K562 (cell line): ENCODE data around the gene DCHS2. TPM values are rescaled to one million over a fixed set of nuclear protein-coding genes. Genes with fewer than 3 reads are reported as not detected.

Experiments
- ADNP ChIP-seq: fragments of 200-800 bp; sonication (Bioruptor generic); IDR thresholded peaks from 2 replicates; pipeline ENCODE4 v1.6.1; 2016; ENCODE audit warnings: missing genetic modification characterization, missing compliant biosample characterization
- DPF2 ChIP-seq: fragments of 450-650 bp; IDR thresholded peaks from 2 replicates; pipeline ENCODE4 v1.6.1; 2016
- HNRNPH1 ChIP-seq: fragments of 200-400 bp; formaldehyde crosslinking; optimal IDR thresholded peaks from 2 replicates; pipeline ENCODE3; 2017; ENCODE audit warnings: low read depth, mild to moderate bottlenecking, low read length, moderate library complexity
- JUND ChIP-seq, 2 experiments: IDR thresholded peaks; 2 replicates in 1 of 2; 3 replicates in 1 of 2; pipeline ENCODE4 v1.6.1; 2011; ENCODE audit warnings: borderline replicate concordance in 2 of 2, low read depth in 2 of 2, low read length in 2 of 2, improper control_type of control experiment in 1 of 2, missing biosample characterization in 1 of 2, missing genetic modification characterization in 1 of 2, missing genetic modification reagents in 1 of 2
- KDM1A ChIP-seq, 2 experiments: fragments of 450-650 bp; IDR thresholded peaks; 2 replicates each; pipeline ENCODE4 v1.6.1; 2016; ENCODE audit warnings: mild to moderate bottlenecking in 2 of 2
- NFIX ChIP-seq: fragments of 250-450 bp; sonication (Bioruptor Pico); IDR thresholded peaks from 2 replicates; pipeline ENCODE4 v1.4.0; 2020; ENCODE audit warnings: low read depth, mild to moderate bottlenecking, moderate library complexity
- ZNF668 ChIP-seq: fragments of 250-450 bp; sonication (Bioruptor Pico); IDR thresholded peaks from 2 replicates; pipeline ENCODE4 v1.8.0; 2022; ENCODE audit warnings: mild to moderate bottlenecking, inconsistent platforms
- polyA plus RNA-seq, 8 experiments: library from polyadenylated mRNA; depleted of rRNA in 4 of 8; stranded (reverse) in 5 of 8; unstranded in 3 of 8; fragments of >200 nt; fragmentation: Nextera tagmentation in 2 of 8; fragmentation: Illumina TruSeq in 1 of 8; extraction: Ambion mirVana in 2 of 8; extraction: Trizol in 1 of 8; gene quantifications; 2 replicates each; pipeline versions ENCODE4 v1.2.1 to v1.2.3, GENCODE V29; 2011 to 2014; ENCODE audit warnings: inconsistent platforms in 1 of 8, missing spikeins in 1 of 8
- total RNA-seq, 7 experiments: library from RNA; depleted of rRNA in 6 of 7; stranded (reverse); fragments of >200 nt in 6 of 7; fragmentation: Illumina TruSeq in 2 of 7; extraction: Trizol in 2 of 7; gene quantifications; 2 replicates each; pipeline versions ENCODE4 v1.2.1 to v1.2.3, GENCODE V29; 2011 to 2021; ENCODE audit warnings: low replicate concordance in 1 of 7
- TF ChIP-seq, protein P1 (sequence below): sonication (generic); formaldehyde crosslinking; IDR thresholded peaks from 2 replicates; pipeline ENCODE4 v1.8.0; 2022; ENCODE audit warnings: mild to moderate bottlenecking, low read depth, missing genetic modification reagents
- TF ChIP-seq, protein P2 (sequence below), 2 experiments: fragments of 200-800 bp in 1 of 2; sonication (Bioruptor generic) in 1 of 2; sonication (generic) in 1 of 2; formaldehyde crosslinking in 1 of 2; IDR thresholded peaks in 1 of 2; conservative IDR thresholded peaks in 1 of 2; 2 replicates each; pipeline versions ENCODE4 v1.5.0 to v1.6.1; 2016 to 2020; ENCODE audit warnings: missing compliant biosample characterization in 1 of 2, missing genetic modification characterization in 1 of 2, missing genetic modification reagents in 1 of 2
- TF ChIP-seq, protein P3 (sequence below): fragments of 250-450 bp; sonication (Bioruptor Pico); IDR thresholded peaks from 2 replicates; pipeline ENCODE4 v1.5.0; 2021; ENCODE audit warnings: mild to moderate bottlenecking, moderate library complexity
- TF ChIP-seq, protein P4 (sequence below): fragments of 450-650 bp; IDR thresholded peaks from 2 replicates; pipeline ENCODE4 v1.6.1; 2016
- TF ChIP-seq, protein P5 (sequence below): fragments of 450-650 bp; IDR thresholded peaks from 2 replicates; pipeline ENCODE4 v1.7.0; 2016; ENCODE audit warnings: borderline replicate concordance

DCHS2 gene
- total and polyA plus RNA-seq, 9 of the 15 experiments (the other 6 are each of a cell fraction or from before 2014, with no cell fraction given) = 0.49 to 7.1 (median 5.3) TPM

DNA sequence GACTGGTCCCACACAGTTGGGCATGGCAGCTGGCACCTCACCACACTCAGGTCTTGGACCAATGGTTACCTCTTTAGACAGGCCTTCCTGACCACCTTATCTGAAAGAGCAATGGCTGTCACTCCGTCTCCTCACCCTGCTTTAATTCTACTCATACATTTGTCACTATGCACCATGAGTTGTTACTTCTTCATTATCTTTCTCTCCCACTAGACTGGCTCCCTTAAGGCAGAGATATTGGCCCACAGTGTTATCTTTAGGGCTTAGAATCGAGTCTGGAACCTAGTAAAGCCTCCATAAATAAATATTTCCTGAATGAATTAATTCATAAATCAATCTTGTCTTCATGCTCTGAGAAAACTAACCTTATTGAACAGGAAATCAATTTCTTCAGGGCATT, 46.6 kb downstream of the DCHS2 start (continued):
- TF ChIP-seq, protein P1, sequence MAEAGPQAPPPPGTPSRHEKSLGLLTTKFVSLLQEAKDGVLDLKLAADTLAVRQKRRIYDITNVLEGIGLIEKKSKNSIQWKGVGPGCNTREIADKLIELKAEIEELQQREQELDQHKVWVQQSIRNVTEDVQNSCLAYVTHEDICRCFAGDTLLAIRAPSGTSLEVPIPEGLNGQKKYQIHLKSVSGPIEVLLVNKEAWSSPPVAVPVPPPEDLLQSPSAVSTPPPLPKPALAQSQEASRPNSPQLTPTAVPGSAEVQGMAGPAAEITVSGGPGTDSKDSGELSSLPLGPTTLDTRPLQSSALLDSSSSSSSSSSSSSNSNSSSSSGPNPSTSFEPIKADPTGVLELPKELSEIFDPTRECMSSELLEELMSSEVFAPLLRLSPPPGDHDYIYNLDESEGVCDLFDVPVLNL = no peak
- TF ChIP-seq, protein P2, sequence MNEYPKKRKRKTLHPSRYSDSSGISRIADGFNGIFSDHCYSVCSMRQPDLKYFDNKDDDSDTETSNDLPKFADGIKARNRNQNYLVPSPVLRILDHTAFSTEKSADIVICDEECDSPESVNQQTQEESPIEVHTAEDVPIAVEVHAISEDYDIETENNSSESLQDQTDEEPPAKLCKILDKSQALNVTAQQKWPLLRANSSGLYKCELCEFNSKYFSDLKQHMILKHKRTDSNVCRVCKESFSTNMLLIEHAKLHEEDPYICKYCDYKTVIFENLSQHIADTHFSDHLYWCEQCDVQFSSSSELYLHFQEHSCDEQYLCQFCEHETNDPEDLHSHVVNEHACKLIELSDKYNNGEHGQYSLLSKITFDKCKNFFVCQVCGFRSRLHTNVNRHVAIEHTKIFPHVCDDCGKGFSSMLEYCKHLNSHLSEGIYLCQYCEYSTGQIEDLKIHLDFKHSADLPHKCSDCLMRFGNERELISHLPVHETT (CRISPR knock-in tag; conservative IDR thresholded peaks at IDR 0.05 in 1 of 2, IDR thresholded peaks at IDR 0.05 in 1 of 2) = 0 out of 4 replicates have a peak, but pooled peaks of 1 of the 2 experiments have one; percentile 33
- TF ChIP-seq, protein P3, sequence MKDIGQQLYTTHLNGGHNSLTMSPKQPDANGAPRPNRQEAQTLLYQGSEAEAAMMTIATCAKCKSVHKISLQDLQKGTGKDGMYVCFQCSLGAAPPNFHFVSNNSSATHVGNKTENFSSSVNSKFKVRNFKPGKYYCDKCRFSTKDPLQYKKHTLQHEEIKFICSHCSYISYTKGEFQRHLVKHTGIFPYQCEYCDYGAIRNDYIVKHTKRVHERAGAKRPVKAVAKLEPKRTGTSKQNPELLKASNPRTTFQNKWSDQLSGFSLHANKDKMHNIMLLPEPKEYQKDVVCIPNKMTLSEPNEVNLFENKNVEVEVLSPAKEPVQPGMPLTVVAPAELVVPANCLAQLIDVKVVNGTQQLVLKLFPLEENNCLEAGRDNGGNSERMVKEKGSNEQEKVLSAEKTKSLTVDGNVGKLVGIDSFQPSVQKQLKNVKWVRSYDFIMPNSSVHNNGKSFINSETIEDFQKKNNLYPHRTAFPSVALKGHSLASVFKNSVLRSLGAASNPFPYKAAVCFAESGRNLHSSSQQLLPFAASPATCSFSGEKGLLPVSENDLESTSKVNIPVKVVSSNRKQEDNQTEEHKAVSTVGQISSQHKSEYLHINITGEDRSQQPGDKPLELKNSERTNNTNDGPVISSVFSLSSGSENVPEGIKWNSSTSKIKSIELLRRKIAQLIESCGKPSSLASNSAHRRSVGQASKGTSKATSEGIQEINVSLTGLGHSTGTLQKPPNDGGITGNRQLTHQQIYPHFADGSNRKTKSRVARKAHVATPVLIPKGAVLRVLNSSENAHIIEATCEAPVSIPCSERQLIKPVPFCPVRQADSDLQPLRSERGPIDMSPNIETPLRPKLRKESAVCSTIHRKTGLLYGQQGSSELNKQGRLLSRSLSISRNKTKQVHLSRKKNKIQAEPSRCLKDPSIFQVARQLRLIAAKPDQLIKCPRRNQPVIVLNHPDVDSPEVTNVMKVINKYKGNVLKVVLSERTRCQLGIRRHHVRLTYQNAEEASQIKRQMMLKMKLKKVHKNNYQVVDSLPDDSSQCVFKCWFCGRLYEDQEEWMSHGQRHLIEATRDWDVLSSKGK (CRISPR knock-in tag) = no peak
- peak; percentile 60 to 66; a peak in 3 of 4 replicates for TF ChIP-seq KDM1A (IDR thresholded peaks at IDR 0.05)
- TF ChIP-seq ZNF668 (CRISPR knock-in tag) = no peak
- TF ChIP-seq, protein P4, sequence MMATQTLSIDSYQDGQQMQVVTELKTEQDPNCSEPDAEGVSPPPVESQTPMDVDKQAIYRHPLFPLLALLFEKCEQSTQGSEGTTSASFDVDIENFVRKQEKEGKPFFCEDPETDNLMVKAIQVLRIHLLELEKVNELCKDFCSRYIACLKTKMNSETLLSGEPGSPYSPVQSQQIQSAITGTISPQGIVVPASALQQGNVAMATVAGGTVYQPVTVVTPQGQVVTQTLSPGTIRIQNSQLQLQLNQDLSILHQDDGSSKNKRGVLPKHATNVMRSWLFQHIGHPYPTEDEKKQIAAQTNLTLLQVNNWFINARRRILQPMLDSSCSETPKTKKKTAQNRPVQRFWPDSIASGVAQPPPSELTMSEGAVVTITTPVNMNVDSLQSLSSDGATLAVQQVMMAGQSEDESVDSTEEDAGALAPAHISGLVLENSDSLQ = peak; percentile 88
- TF ChIP-seq, protein P5, sequence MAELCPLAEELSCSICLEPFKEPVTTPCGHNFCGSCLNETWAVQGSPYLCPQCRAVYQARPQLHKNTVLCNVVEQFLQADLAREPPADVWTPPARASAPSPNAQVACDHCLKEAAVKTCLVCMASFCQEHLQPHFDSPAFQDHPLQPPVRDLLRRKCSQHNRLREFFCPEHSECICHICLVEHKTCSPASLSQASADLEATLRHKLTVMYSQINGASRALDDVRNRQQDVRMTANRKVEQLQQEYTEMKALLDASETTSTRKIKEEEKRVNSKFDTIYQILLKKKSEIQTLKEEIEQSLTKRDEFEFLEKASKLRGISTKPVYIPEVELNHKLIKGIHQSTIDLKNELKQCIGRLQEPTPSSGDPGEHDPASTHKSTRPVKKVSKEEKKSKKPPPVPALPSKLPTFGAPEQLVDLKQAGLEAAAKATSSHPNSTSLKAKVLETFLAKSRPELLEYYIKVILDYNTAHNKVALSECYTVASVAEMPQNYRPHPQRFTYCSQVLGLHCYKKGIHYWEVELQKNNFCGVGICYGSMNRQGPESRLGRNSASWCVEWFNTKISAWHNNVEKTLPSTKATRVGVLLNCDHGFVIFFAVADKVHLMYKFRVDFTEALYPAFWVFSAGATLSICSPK = no peak
- no peak for TF ChIP-seq JUND (IDR thresholded peaks at IDR 0.05; ENCODE audit: borderline replicate concordance, low read depth, low read length)
- no peak for TF ChIP-seq JUND (tag; IDR thresholded peaks at IDR 0.05; ENCODE audit: borderline replicate concordance, low read depth, low read length)
- TF ChIP-seq ADNP = no peak
- TF ChIP-seq NFIX = no peak
- TF ChIP-seq HNRNPH1 = no peak
- peak; percentile 86 for TF ChIP-seq DPF2
